GM10266 (cell line): ENCODE data around the gene ZNF574.

Experiments used
- DNase-seq: peaks from one replicate; pipeline ENCODE4 v3.0.0; 2012; ENCODE audit errors: extremely low spot score
- TF ChIP-seq, protein P1 (sequence below): IDR thresholded peaks from 2 replicates; pipeline ENCODE4 v1.5.1; 2012; ENCODE audit warnings: mild to moderate bottlenecking, low read depth; ENCODE audit not compliant: control insufficient read depth, insufficient read depth; ENCODE audit errors: missing control alignments

ZNF574 gene

DNA sequence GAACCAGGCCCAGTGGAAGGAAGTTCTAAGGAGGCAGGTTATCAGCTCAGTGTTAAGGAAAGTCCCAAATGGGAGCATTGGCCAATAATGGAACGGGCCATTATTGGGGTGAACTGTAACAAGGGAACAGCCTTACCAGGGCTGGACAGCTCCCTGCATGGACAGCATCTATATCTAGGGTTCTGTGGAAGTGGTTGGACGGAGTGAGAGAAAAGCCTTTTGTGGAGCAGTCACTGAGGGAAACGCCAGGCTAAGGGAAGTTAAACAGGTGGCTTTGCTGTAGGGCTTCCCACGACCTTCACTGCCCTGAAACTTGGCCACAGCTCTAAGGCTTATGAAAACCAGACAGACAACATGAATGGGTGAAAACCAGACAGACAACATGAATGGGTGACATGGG is 39.3 kb downstream of the ZNF574 start:
- TF ChIP-seq, protein P1, sequence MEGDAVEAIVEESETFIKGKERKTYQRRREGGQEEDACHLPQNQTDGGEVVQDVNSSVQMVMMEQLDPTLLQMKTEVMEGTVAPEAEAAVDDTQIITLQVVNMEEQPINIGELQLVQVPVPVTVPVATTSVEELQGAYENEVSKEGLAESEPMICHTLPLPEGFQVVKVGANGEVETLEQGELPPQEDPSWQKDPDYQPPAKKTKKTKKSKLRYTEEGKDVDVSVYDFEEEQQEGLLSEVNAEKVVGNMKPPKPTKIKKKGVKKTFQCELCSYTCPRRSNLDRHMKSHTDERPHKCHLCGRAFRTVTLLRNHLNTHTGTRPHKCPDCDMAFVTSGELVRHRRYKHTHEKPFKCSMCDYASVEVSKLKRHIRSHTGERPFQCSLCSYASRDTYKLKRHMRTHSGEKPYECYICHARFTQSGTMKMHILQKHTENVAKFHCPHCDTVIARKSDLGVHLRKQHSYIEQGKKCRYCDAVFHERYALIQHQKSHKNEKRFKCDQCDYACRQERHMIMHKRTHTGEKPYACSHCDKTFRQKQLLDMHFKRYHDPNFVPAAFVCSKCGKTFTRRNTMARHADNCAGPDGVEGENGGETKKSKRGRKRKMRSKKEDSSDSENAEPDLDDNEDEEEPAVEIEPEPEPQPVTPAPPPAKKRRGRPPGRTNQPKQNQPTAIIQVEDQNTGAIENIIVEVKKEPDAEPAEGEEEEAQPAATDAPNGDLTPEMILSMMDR: no peak
- no peak for DNase-seq

DNA sequence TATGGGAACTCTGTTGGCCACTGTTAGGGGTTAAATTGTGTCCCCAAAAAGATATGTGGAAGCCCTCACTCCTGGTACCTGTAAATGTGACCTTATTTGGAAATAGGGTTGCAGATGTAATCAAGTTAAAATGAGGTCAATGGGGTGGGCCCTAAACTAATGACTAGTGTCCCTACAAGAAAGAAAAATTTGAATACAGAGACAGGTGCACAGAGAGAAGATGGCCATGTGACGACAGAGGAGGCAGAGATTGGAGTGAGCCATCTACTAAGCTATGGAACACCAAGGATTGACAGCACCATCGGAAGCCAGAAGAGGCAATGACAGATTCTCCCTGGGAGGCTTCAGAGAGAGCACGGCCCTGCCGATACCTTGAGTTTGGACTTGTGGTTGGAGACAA is 39.7 kb downstream of the ZNF574 start:
- TF ChIP-seq, protein P1: no peak
- DNase-seq: no peak

DNA sequence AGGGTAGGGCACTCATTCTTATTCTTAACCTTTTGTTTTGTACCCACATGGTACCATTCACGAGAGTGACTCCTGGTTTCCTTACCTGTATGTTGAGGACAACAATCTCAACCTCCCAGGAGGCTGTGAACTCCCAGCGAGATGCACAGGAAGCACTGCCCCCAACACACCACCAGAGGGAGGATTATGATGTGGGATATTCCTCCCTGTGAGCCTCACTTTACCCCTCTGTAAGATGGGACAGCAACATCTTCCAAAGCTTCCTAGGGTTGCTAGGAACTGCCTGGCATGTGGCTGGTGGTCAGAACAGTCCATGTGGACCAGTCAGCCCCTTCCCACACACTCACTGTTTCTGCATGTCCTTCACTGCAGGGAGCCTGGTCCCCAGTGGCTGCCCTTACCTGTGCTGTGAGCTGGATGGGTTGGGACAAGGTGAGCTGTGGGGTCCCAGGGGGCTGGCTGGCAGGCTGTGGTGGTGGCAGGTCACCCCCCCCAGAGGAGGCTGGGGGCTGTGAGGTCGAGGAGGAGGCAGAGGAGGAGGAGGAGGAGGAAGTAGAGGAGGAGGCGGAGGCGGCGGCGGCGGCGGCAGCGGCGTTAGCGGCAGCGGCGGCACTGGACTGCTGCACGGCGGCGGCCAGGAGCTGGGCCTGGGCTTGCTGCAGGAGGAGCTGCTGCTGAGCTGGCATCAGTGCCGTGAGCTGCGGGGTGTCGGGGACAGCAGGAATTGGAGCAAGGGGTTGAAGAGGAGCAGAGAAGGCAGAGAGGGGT is 40.5 kb downstream of the ZNF574 start:
- TF ChIP-seq, protein P1: peak; percentile 27
- DNase-seq: no peak

DNA sequence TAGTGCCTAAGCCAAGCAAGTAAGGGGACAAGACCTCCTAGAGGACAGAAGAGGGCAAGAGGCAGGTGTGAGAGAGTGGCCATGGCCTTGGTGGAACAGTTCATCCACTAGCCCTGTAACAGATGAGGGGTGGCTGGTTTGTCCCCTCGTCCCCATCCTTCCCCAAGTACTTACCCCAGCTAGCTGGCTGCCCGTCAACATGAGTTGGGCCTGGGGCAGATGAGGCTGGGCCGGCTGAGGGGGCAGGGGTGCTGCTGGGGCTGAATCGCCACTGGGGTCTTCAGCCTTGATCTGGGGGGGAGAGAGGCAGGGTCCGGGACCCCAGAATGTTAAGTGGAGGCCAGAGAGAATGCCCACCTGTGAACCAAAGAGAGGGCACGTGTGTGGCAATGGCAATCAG is 41.1 kb downstream of the ZNF574 start:
- TF ChIP-seq, protein P1: no peak
- no peak for DNase-seq

DNA sequence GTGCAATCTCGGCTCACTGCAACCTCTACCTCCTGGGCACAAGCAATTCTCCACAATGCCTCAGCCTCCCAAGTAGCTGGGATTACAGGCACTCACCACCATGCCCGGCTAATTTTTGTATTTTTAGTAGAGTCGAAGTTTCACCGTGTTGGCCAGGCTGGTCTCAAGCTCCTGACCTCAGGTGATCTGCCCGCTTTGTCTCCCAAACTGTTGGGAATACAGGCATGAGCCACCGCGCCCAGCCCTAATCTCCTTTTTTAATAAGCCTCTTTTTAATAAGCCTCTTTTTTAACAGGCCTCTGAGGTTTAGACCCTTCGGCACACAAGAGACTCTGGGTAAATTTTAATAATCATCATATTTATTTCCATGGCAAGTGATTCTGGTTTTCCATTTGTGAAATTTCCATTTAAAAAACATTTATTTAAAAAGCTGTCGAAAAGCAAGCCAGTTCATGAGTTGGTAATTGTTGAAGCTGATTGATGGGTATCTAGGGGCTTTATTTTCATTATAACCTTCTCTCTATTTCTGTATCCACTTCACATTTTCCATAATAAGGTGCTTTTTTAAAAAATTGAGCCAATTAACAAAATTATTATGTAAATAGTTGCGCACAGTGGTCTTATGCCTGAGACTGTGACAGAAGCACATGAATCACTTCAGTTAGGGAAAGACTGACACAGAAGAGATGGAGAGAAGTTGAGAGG is 44.5 kb downstream of the ZNF574 start:
- no peak for DNase-seq
- TF ChIP-seq, protein P1: no peak

DNA sequence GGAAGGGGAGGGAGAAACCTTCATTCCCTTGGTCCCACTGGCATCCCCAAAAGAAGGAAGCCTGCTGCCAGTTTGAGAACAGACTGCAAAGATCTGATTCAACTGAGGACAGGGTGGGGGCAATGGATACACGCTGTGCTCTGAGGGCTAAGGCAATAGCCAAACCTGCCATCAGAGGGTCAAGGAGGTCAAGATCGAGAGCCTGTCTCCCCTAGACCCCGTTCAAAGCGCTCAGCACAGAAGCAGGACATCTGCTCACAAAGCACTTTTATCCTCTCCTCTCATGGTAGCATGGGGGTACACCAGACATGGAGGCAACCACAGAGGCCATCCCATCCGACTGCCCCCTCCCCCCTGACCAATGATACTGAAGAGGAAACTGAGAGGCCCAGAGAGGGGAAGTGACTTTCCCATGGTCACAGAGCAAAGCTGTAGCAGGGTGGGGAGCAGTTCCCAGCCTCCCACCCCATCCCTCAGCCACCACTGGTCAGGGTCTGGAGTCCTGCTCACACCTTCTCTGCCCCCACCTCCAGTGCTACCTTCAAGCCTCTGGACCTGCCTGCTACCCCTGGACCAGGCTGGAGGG is 45.2 kb downstream of the ZNF574 start:
- TF ChIP-seq, protein P1: no peak
- no peak for DNase-seq

DNA sequence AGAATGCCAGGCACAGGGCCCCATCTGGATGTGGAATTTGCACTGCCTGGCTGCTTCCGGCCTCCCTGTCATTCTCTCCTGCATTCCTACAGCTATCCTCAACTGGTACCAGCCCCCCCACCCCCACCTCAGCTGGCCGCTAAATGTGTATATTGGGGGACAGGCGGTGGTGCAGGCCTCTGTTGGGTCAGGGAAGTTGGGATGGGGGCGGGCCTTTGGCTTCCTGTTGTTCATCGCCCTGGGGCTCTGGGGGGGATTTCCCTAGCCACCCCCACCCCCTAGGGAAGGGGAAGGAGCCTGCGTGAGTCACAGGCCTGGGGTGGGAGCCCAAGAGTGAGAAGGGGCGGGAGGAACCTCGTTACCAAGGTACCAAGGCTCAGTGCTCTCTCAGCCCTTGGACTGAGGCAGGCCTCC is 45.7 kb downstream of the ZNF574 start:
- peak; percentile 86 for DNase-seq
- TF ChIP-seq, protein P1: no peak
